Uterus (tissue), 4 donors: Measurements from ENCODE around the gene EOLA1. TPM values are rescaled to one million over a fixed set of nuclear protein-coding genes. Genes with fewer than 3 reads are reported as not detected.
"Not testable (repeated sequence)": the region's sequence is repeated elsewhere in the genome, so short reads cannot be mapped to it uniquely, and the experiment has no call there.

Source experiments
- DNase-seq, 2 donors: peaks; one replicate each; pipeline ENCODE4 v3.0.0-alpha.2; 2019 to 2020
- H3K27ac ChIP-seq, 2 donors: fragments of 200-600 bp; sonication (generic); 1 replicate in 1 of 2; 2 replicates in 1 of 2; pipeline ENCODE4 v1.5.1; 2016 to 2018
- H3K27me3 ChIP-seq, 2 donors: fragments of 200-600 bp; sonication (generic); one replicate each; pipeline ENCODE4 v1.5.1; 2018 to 2019; ENCODE audit warnings: control low read depth in 1 of 2
- H3K36me3 ChIP-seq, 2 donors: fragments of 200-600 bp; sonication (generic); one replicate each; pipeline ENCODE4 v1.5.1; 2019; ENCODE audit warnings: control low read depth in 1 of 2
- H3K4me1 ChIP-seq, 2 donors: fragments of 200-600 bp; sonication (generic); one replicate each; pipeline ENCODE4 v1.5.1; 2018 to 2019; ENCODE audit warnings: control low read depth in 1 of 2
- H3K4me3 ChIP-seq, 2 donors: fragments of 200-600 bp; sonication (generic); 1 replicate in 1 of 2; 2 replicates in 1 of 2; pipeline ENCODE4 v1.5.1; 2018 to 2019; ENCODE audit warnings: mild to moderate bottlenecking in 1 of 2
- H3K9me3 ChIP-seq, 2 donors: fragments of 200-600 bp; sonication (generic); one replicate each; pipeline ENCODE4 v1.5.1; 2019; ENCODE audit warnings: control low read depth in 1 of 2
- POLR2A ChIP-seq, 2 donors: fragments of 450-650 bp; IDR thresholded peaks; one replicate each; pipeline ENCODE4 v1.6.1; 2016; ENCODE audit warnings: antibody characterized with exemption in 2 of 2, mild to moderate bottlenecking in 1 of 2, moderate library complexity in 1 of 2
- intact Hi-C: fragments of 100-400 bp; cut with DNase I; formaldehyde crosslinking; loops from one replicate; pipeline ENCODE4 v1.15.1; 2023; ENCODE audit warnings: low total_unique reads
- total RNA-seq, 4 donors: library from RNA; depleted of rRNA in 3 of 4; stranded (reverse); fragments of >200 nt in 3 of 4; gene quantifications; one replicate each; pipeline versions ENCODE4 v1.1.0 to v1.2.4, GENCODE V29; 2014 to 2023
- TF ChIP-seq, protein P1 (sequence below), 4 experiments: fragments of 200-600 bp in 2 of 4; fragments of 450-650 bp in 2 of 4; sonication (generic) in 2 of 4; IDR thresholded peaks; one replicate each; pipeline ENCODE4 v1.5.1; 2016 to 2019; ENCODE audit warnings: antibody characterized with exemption in 4 of 4, mild to moderate bottlenecking in 2 of 4, moderate library complexity in 1 of 4
- donor health status: DM: yes; HTN: yes; CAD: no.

The EOLA1 gene
- total RNA-seq, 4 donors from 2014 or later, result 9.1 to 23.6 (median 13.6) TPM

DNA sequence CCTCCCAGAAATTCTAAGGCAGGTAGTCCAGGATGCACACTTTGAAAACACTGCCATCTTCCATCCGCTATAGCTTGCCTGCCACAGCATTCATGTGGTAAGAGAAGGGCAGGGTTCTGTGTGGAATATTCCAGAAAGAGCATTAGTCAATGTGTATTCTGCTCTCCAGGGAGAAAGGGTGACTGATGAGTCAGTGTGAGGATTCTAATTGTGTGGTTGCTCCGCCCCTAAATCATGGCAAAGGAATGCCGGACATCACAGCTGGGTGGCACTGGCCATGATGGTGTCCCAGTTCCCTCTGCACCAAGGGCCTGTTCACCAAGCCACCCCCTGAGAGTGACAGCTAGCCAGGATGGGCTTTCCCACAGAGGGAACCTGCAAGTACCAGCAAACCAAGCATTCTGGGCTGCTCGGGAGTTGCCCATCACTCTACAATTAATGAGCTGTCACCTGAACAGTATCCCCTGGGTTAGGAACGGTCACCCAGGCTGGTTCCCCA is 45.2 kb upstream of the EOLA1 start:
- no peaks in the 10 kb centered on the region for H3K27me3 ChIP-seq
- no peaks in the 10 kb centered on the region for H3K9me3 ChIP-seq
- DNase-seq, result no peak
- intact Hi-C loops, result no loop called here
- H3K4me3 ChIP-seq, result no peak overlapping the region
- TF ChIP-seq, protein P1, sequence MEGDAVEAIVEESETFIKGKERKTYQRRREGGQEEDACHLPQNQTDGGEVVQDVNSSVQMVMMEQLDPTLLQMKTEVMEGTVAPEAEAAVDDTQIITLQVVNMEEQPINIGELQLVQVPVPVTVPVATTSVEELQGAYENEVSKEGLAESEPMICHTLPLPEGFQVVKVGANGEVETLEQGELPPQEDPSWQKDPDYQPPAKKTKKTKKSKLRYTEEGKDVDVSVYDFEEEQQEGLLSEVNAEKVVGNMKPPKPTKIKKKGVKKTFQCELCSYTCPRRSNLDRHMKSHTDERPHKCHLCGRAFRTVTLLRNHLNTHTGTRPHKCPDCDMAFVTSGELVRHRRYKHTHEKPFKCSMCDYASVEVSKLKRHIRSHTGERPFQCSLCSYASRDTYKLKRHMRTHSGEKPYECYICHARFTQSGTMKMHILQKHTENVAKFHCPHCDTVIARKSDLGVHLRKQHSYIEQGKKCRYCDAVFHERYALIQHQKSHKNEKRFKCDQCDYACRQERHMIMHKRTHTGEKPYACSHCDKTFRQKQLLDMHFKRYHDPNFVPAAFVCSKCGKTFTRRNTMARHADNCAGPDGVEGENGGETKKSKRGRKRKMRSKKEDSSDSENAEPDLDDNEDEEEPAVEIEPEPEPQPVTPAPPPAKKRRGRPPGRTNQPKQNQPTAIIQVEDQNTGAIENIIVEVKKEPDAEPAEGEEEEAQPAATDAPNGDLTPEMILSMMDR (IDR thresholded peaks at IDR 0.05), result no peak
- no peak for TF ChIP-seq POLR2A (IDR thresholded peaks at IDR 0.05)
- no peaks in the 10 kb centered on the region for H3K4me1 ChIP-seq
- H3K36me3 ChIP-seq, result no peaks in the 10 kb centered on the region
- H3K27ac ChIP-seq, result no peak overlapping the region

DNA sequence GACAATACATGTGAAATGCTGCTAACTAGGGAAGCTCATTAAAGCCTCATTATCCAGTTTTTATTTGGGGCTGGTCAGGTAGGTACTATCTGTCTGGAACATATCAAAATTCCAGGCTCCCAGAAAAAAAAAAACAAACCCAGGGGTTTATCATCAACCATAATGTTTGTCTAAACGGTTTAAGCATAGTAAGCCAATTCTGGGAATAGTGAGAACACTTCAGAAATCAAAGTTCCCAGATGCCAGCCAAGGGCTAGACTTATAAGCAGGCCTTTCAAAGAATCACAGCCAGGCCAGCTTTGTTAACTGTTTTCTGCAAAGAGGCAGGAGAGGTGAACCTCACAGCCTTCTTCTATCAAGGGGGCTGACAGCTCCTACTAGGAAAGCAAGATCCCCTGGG is 43.8 kb upstream of the EOLA1 start:
- no peaks in the 10 kb centered on the region for H3K36me3 ChIP-seq

DNA sequence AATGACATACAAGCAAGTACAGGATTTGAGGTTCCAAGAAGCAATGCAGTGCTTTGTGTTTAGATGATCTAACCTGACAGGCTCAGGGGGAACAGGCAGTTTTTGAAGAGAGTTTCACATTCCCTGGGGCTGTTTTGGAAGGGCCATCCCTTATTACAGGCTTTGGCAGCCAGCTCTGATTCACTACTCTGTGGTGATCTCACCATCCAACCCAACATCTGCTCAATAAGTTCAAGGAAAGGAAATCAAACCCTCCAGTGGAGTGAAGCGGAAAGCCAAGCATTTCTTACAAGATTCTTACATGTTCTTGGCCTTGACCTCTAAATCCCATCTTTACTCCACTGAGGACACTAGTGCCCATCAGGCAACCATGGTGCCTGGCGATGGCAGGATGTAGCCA is 43.2 kb upstream of the EOLA1 start:
- H3K27ac ChIP-seq, result no peak overlapping the region
- intact Hi-C loops, result no loop called here

More for the DNA sequence above, 43.8 kb upstream of the EOLA1 start:
- Histone ChIP-seq H3K27me3 (no peaks in the 10 kb centered on the region), H3K4me3 (no peak overlapping the region), H3K27ac (no peak overlapping the region), H3K4me1 (no peaks in the 10 kb centered on the region), H3K9me3 (no peaks in the 10 kb centered on the region)
- no peak for DNase-seq
- no peak for TF ChIP-seq POLR2A (IDR thresholded peaks at IDR 0.05)
- TF ChIP-seq, protein P1 (IDR thresholded peaks at IDR 0.05), result no peak
- intact Hi-C loops, result no loop called here

DNA sequence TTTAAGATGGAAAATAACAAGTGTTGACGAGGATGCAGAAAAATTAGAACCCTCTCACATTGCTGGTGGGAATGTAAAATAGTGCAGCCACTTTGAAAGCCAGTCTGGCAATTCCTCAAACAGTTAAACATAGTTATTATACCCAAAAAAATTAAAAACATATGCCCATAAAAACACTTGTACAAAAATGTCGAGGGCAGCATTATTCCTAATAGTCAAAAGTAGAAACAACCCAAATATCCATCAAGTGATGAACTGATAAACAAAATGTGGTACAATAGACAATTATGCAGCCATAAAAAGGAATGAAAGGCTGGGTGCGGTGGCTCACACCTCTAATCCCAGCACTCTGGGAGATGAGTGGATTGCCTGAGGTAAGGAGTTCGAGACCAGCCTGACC is 42.0 kb upstream of the EOLA1 start:
- no peak for DNase-seq
- no peak for TF ChIP-seq POLR2A (IDR thresholded peaks at IDR 0.05)
- TF ChIP-seq, protein P1 (IDR thresholded peaks at IDR 0.05), result no peak
- H3K9me3 ChIP-seq, result no peaks in the 10 kb centered on the region
- H3K27me3 ChIP-seq, result no peaks in the 10 kb centered on the region
- no peaks in the 10 kb centered on the region for H3K36me3 ChIP-seq
- intact Hi-C loops, result no loop called here
- no peaks in the 10 kb centered on the region for H3K4me1 ChIP-seq
- no peak overlapping the region for H3K4me3 ChIP-seq
- H3K27ac ChIP-seq, result no peak overlapping the region

More for the DNA sequence above, 43.2 kb upstream of the EOLA1 start:
- Histone ChIP-seq H3K36me3 (no peaks in the 10 kb centered on the region), H3K4me3 (no peak overlapping the region), H3K4me1 (no peaks in the 10 kb centered on the region), H3K9me3 (no peaks in the 10 kb centered on the region), H3K27me3 (no peaks in the 10 kb centered on the region)
- no peak for DNase-seq
- TF ChIP-seq, protein P1 (IDR thresholded peaks at IDR 0.05), result no peak
- no peak for TF ChIP-seq POLR2A (IDR thresholded peaks at IDR 0.05)

DNA sequence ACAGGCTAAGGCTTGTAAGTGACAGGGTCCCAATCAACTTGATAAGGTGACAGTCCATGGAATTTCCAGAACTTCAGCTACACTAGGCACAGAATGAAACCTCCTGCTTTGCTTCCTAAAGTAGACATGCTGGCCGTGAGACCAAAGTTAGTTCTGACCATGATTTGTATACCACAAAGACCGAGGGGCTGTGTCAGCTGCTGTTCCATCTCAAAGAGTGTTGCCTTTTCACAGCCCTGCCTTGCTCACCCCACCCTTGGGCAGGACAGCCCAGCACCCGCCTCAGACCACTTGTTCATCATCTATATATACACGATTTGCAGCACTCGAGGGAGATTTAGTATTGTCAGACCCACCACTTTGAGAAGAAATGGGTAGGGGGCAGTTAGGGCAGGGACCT is 41.0 kb upstream of the EOLA1 start:
- H3K4me1 ChIP-seq, result no peaks in the 10 kb centered on the region
- H3K9me3 ChIP-seq, result no peaks in the 10 kb centered on the region
- intact Hi-C loops, result no loop called here
- H3K27ac ChIP-seq, result no peak overlapping the region
- H3K27me3 ChIP-seq, result no peaks in the 10 kb centered on the region
- no peak for DNase-seq
- no peaks in the 10 kb centered on the region for H3K36me3 ChIP-seq
- no peak for TF ChIP-seq POLR2A (IDR thresholded peaks at IDR 0.05)
- TF ChIP-seq, protein P1 (IDR thresholded peaks at IDR 0.05), result no peak
- H3K4me3 ChIP-seq, result no peak overlapping the region

DNA sequence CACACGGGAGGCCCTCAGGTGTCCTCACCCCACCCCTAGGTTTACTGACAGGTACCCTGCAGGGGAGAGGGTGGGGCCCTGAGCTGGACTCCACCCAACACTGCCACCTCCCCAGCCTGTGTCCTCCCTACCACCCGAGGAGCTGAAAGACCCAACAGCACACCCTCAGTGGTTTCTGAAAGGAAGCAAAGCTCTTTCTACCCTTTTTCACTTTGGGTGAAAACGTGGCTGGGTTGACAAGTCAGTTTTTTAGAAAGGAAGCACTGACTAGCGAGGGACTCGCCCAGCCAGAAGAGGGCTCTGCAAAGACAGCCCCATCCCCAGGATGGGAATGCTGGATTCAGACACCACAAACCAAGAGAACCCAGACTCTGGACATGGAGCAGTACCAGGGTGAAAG is 37.9 kb upstream of the EOLA1 start:
- H3K4me1 ChIP-seq, intact Hi-C loops, H3K4me3 ChIP-seq, H3K36me3 ChIP-seq, H3K27ac ChIP-seq, H3K9me3 ChIP-seq, H3K27me3 ChIP-seq, DNase-seq: not testable (repeated sequence)

DNA sequence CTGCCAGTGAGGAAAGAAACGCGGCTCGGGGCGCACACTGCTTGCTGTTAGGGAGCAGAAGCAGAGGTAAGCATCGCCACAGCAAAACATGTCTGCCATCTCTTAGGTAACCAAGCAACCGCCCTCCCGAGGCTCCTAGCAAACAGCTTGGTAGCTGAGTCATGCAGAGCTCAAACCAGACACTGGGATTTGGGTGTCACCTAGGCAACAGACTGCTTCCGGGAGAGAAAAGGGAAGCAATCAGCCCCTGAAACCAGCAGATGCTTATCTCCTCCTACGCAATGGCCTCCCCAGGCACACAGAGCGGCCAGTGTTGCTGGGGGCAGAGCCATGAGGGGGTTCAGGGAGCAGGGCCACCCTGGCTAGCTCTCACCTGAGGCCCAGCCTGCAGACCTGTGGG is 37.4 kb upstream of the EOLA1 start:
- H3K9me3 ChIP-seq, H3K27ac ChIP-seq, H3K36me3 ChIP-seq, H3K4me3 ChIP-seq, intact Hi-C loops, H3K4me1 ChIP-seq, H3K27me3 ChIP-seq: not testable (repeated sequence)
- peak; percentile 25 to 37 for DNase-seq
